AG09319 (cell line): ENCODE results near the gene FAM43A.

Experiments
- DNase-seq: peaks from one replicate; pipeline ENCODE4 v3.0.0-alpha.2; 2010; ENCODE audit warnings: low read depth; ENCODE audit errors: extremely low read depth
- CTCF ChIP-seq: IDR thresholded peaks from 2 replicates; pipeline ENCODE4 v1.5.1; 2011; ENCODE audit warnings: low read depth, mild to moderate bottlenecking, inconsistent platforms, low read length, moderate library complexity

FAM43A gene

DNA sequence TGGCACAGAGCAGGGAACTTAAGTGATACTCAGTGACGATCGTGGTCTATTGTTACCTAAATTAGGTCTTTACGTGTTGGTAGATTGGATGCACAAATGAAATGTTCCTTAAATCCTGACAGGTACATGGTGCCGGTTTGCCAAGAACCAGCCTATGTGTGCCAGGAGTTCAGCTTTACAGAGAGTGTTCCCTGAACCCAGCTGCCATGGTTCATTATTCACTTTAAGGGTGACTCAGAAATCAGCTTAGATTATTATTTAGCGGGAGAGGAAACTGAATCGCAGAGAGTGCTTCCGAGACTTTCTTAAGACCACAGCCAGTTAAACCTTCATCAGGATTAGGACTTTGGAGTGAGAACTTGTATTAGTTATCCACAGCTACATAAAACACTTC lies 21.5 kb downstream of the FAM43A start:
- DNase-seq = no peak
- TF ChIP-seq CTCF = no peak

DNA sequence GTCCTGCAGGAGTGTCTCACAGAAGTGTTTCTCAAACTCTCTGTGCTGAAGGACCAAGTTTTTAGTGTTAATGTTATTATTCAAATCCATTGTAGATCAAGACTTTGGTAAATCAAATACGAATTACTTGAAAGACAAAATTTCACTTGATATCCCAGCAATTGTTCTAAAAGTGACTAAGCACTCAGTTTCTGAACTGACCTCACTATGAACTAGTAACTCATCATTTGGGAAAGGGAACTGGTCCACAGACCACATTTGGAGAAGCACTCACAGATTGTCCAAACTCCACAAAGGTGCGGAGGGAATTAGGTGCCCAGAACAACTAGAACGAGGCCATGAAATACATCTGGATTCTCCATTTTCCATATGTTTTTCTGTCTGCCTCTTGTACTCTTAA lies 25.6 kb downstream of the FAM43A start:
- no peak for TF ChIP-seq CTCF
- DNase-seq = no peak

DNA sequence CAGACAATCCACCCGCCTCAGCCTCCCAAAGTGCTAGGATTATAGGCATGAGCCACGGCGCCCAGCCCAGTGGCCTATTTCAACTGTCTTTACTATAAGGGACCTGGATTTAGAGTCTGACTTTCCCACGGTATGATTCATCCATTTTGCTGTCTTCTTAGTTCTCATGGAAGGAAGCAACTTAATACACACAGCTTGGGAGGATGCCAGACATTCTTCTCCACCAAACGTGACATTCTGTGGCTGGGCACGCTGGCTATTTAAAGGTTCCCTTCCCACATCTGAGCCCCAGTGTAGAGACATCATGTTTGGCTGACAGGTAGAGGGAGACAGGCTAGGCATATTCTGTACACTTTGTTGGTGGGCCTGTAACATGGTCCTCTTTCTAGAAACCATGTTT lies 26.2 kb downstream of the FAM43A start:
- DNase-seq = peak; percentile 36
- no peak for TF ChIP-seq CTCF

DNA sequence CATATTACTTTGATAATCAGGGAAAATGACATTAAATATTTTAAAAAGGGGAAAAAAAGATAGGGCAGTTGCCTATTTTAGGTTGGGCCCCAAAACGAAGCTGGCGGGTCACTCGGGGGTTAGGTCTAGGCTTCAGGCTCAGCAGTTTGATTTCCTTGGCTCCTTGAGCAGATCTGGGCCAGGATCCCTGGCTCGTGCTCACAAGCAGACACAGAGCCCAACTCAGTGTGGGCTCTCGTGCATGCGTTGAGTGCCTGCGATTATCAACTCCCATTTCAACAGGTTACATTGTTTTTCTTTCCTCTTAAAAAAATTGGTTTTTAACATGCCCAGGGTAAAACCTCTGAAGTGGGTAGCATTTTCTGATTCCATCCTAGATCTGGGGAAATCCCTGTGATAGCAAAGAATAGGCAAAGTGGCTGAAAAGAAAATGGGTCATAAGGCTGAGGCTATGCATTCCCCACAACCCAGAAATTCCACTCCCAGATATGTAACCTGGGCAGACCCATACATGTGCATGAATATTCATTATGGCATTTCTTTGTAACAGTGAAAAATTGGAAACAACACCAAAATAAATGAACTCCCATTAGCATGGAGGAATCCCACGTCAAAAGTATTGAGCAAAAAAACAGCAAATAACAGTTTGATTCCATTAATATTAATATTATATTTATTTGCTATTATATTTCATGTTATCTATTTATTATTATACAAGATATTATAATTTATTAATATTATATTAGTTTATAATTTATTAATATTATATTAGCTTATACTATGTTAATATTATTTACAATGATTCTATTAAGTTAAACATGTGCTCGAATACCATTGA lies 27.8 kb downstream of the FAM43A start:
- DNase-seq = no peak
- TF ChIP-seq CTCF = no peak

- no peak for DNase-seq
- TF ChIP-seq CTCF = no peak
These were observed 28.4 kb downstream of the FAM43A start for GRCh38 chr3:194714137-194714455.

DNA sequence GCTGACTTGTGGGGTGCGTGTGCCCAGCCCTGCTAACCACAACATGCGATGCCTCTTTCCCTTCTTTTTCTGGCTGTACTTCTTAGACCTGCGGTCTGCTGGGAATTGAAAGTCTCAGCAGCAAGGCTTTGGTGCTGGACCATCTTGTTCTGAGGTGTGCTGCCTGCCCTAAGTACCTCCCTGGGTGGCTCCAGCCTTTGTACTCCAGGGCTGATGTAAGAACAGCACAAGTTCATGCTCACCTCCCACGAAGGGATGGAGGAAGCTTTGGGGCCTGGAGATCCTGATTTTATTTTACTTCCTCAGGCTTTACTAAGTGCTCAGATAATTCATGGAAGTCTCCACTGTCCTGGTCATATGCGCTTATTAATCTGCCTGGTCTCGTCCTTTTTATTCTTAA lies 28.9 kb downstream of the FAM43A start:
- no peak for TF ChIP-seq CTCF
- DNase-seq = no peak

GRCh38 chr3:194715022-194715800 lies 29.5 kb downstream of the FAM43A start:
- TF ChIP-seq CTCF = no peak
- DNase-seq = no peak
